Sigmoid colon (tissue), 4 donors: ENCODE data around the gene AKAIN1.

Experiments
- EP300 ChIP-seq, 4 donors: sonication (generic); formaldehyde crosslinking; IDR thresholded peaks; one replicate each; pipeline ENCODE4 v1.6.1; 2017; ENCODE audit warnings: antibody characterized with exemption in 4 of 4
- POLR2A ChIP-seq, 2 donors: fragments of 450-650 bp; IDR thresholded peaks; one replicate each; pipeline ENCODE4 v1.6.1; 2016; ENCODE audit warnings: antibody characterized with exemption in 2 of 2, mild to moderate bottlenecking in 2 of 2, moderate library complexity in 2 of 2
- TF ChIP-seq, protein P1 (sequence below), 4 experiments: fragments of 450-650 bp in 3 of 4; fragments of 200-600 bp in 1 of 4; IDR thresholded peaks; one replicate each; pipeline ENCODE4 v1.5.1; 2016 to 2019; ENCODE audit warnings: antibody characterized with exemption in 4 of 4, mild to moderate bottlenecking in 3 of 4, moderate library complexity in 2 of 4

DNA sequence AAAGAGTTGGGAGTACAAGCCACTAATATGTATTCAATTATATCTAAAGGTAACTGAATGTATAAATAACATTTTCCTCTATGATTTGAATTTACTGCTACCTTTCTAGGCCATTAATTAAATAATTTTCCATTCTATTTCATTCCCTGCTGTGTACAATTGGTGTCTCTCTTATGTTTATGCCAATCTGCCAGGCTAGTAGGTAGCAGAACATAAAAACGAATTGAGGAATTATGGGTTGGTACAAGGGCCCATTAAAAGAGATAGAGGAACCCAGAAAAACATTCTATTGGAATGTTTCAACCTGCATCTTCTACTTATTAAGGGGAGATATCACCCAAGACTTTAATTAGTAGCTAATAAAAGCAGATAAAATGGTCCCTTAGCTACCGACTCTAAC lies 32.2 kb downstream of the AKAIN1 start:
- TF ChIP-seq, protein P1, sequence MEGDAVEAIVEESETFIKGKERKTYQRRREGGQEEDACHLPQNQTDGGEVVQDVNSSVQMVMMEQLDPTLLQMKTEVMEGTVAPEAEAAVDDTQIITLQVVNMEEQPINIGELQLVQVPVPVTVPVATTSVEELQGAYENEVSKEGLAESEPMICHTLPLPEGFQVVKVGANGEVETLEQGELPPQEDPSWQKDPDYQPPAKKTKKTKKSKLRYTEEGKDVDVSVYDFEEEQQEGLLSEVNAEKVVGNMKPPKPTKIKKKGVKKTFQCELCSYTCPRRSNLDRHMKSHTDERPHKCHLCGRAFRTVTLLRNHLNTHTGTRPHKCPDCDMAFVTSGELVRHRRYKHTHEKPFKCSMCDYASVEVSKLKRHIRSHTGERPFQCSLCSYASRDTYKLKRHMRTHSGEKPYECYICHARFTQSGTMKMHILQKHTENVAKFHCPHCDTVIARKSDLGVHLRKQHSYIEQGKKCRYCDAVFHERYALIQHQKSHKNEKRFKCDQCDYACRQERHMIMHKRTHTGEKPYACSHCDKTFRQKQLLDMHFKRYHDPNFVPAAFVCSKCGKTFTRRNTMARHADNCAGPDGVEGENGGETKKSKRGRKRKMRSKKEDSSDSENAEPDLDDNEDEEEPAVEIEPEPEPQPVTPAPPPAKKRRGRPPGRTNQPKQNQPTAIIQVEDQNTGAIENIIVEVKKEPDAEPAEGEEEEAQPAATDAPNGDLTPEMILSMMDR (IDR thresholded peaks at IDR 0.05) = no peak
- TF ChIP-seq POLR2A (IDR thresholded peaks at IDR 0.05) = no peak
- no peak for TF ChIP-seq EP300 (IDR thresholded peaks at IDR 0.05)
